ENCODE measurements around the gene PTPRCAP. TPM values are rescaled to one million over a fixed set of nuclear protein-coding genes. Genes with fewer than 3 reads are reported as not detected.
"Not testable (repeated sequence)": the region's sequence is repeated elsewhere in the genome, so short reads cannot be mapped to it uniquely, and the experiment has no call there.

The PTPRCAP gene
- total and polyA plus RNA-seq, 10 of the 15 experiments (the other 5 are each of a cell fraction or from before 2014, with no cell fraction given), result 4.7 to 266 (median 125) TPM

- ChIA-PET SMC1A (ENCODE audit: uncharacterized antibody, unreplicated experiment) (interaction anchor here (1.6 to 5.2 kb wide), 4 partner anchors 18 to 64 kb away, joined by 13 to 46 read pairs (median 30); partner anchors contain the start of genes AIP, PPP1CA, PTPRCAP and TBC1D10C), RAD21 (ENCODE audit: unreplicated experiment) (interaction anchor here (1.9 to 5.5 kb wide), 5 partner anchors 19 to 65 kb away, joined by 5 to 72 read pairs (median 20); partner anchors contain the start of genes AIP, PPP1CA and PTPRCAP), CTCF (interaction anchor here (0.7 to 5.1 kb wide), 2 partner anchors 65 to 1477 kb away, joined by 4 to 36 read pairs; partner anchors contain the start of gene PPP1CA), POLR2A (interaction anchor here (0.6 to 8.1 kb wide), 6 partner anchors 19 to 119 kb away, joined by 3 to 78 read pairs (median 50); partner anchors contain the start of genes AIP, PPP1CA, PTPRCAP and TBC1D10C)
- Histone ChIP-seq H3K4me2 (ENCODE audit: control insufficient read depth, insufficient read depth) (no peak overlapping the region), H3K4me3 (no peak overlapping the region), H2AFZ (ENCODE audit: control insufficient read depth, low read depth, low read length) (no peak overlapping the region), H3K79me2 (ENCODE audit: control insufficient read depth, insufficient read depth, low read length) (peaks cover 14% of the 10 kb centered on the region), H3K27ac (ENCODE audit: control insufficient read depth, insufficient read depth) (no peak overlapping the region), H3K36me3 (ENCODE audit: control insufficient read depth in 2 of 2, insufficient read depth in 2 of 2, low read length in 1 of 2) (no peaks in the 10 kb centered on the region; a peak in 1 of 4 replicates), H3K27me3 (replicated peaks in 1 of 2; ENCODE audit: control insufficient read depth in 2 of 2, insufficient read depth in 2 of 2, low read length in 1 of 2) (no peaks in the 10 kb centered on the region), H3K4me1 (ENCODE audit: control insufficient read depth, insufficient read depth, low read length) (peaks cover 37% of the 10 kb centered on the region), H3K9me3 (replicated peaks; ENCODE audit: control insufficient read depth, insufficient read depth, low read length) (no peaks in the 10 kb centered on the region), H4K20me1 (ENCODE audit: control insufficient read depth, insufficient read depth) (no peaks in the 10 kb centered on the region), H3K9ac (ENCODE audit: control insufficient read depth, insufficient read depth, low read length) (no peak overlapping the region)
- DNase-seq (ENCODE audit: low read depth, low spot score) (no peak), FAIRE-seq (no peak), ATAC-seq (no peak)
- intact Hi-C loops (cut with micrococcal nuclease; ENCODE audit: unreplicated experiment), result no loop called here
- WGBS (ENCODE audit: insufficient coverage, insufficient replicate concordance, low lambda C conversion rate, missing lambda C conversion rate), result 80% methylated on average over 5 of the region's 5 CpGs
- BruUV-seq (replicated peaks), result no TSS peak
- TF ChIP-seq RB1 (IDR thresholded peaks at IDR 0.05; ENCODE audit: borderline replicate concordance), result no peak
- in situ Hi-C loops (cut with MboI), result no loop called here
Observed at GRCh38 chr11:67466367-67466766, 28.9 kb upstream of the PTPRCAP start.

GRCh38 chr11:67465530-67465929 is 28.0 kb upstream of the PTPRCAP start:
- H2AFZ ChIP-seq (ENCODE audit: control insufficient read depth, low read depth, low read length); ATAC-seq; H3K9me3 ChIP-seq (replicated peaks; ENCODE audit: control insufficient read depth, insufficient read depth, low read length); H4K20me1 ChIP-seq (ENCODE audit: control insufficient read depth, insufficient read depth); DNase-seq (ENCODE audit: low read depth, low spot score); BruUV-seq (replicated peaks); H3K27me3 ChIP-seq (replicated peaks in 1 of 2; ENCODE audit: control insufficient read depth in 2 of 2, insufficient read depth in 2 of 2, low read length in 1 of 2); intact Hi-C loops (cut with micrococcal nuclease; ENCODE audit: unreplicated experiment); H3K36me3 ChIP-seq (ENCODE audit: control insufficient read depth in 2 of 2, insufficient read depth in 2 of 2, low read length in 1 of 2); FAIRE-seq; in situ Hi-C loops (cut with MboI): not testable (repeated sequence)
- H3K4me3 ChIP-seq, result peak overlapping the region; percentile 97
- peaks cover 14% of the 10 kb centered on the region for H3K79me2 ChIP-seq (ENCODE audit: control insufficient read depth, insufficient read depth, low read length)
- CTCF ChIA-PET, result interaction anchor here (0.7 to 5.1 kb wide), 7 partner anchors 17 to 1477 kb away, joined by 3 to 36 read pairs (median 4); partner anchors contain the start of genes AIP, PPP1CA and PTPRCAP
- H3K4me2 ChIP-seq (ENCODE audit: control insufficient read depth, insufficient read depth), result peak overlapping the region; percentile 100
- peak overlapping the region; percentile 93 for H3K27ac ChIP-seq (ENCODE audit: control insufficient read depth, insufficient read depth)
- SMC1A ChIA-PET (ENCODE audit: uncharacterized antibody, unreplicated experiment), result interaction anchor here (0.9 to 5.2 kb wide), 5 partner anchors 17 to 63 kb away, joined by 3 to 46 read pairs (median 13); partner anchors contain the start of genes AIP, PPP1CA, PTPRCAP and TBC1D10C
- peak overlapping the region; percentile 95 for H3K9ac ChIP-seq (ENCODE audit: control insufficient read depth, insufficient read depth, low read length)
- POLR2A ChIA-PET, result interaction anchor here (0.5 to 8.1 kb wide), 13 partner anchors 17 to 1329 kb away, joined by 3 to 78 read pairs (median 4); partner anchors contain the start of genes AIP, PPP1CA, PTPRCAP and RAD9A
- peaks cover 37% of the 10 kb centered on the region for H3K4me1 ChIP-seq (ENCODE audit: control insufficient read depth, insufficient read depth, low read length)
- 89% methylated on average over 2 of the region's 2 CpGs for WGBS (ENCODE audit: insufficient coverage, insufficient replicate concordance, low lambda C conversion rate, missing lambda C conversion rate)
- RAD21 ChIA-PET (ENCODE audit: unreplicated experiment), result interaction anchor here (0.5 to 5.5 kb wide), 10 partner anchors 18 to 115 kb away, joined by 3 to 72 read pairs (median 4); partner anchors contain the start of genes AIP, PPP1CA, PTPRCAP and TBC1D10C

Data from GM12878 (cell line).